SIG-M5 treated with dmso at 0.1 percent for 504 hours (cell line): ENCODE data around the gene FAM72D.
"Not testable (repeated sequence)": the region's sequence is repeated elsewhere in the genome, so short reads cannot be mapped to it uniquely, and the experiment has no call there.

Experiments used
- DNase-seq: peaks from one replicate; lab custom pipeline; 2025; ENCODE audit not compliant: unreplicated experiment; lab: John Stamatoyannopoulos, UW

FAM72D gene

GRCh38 chr1:145095284-145096057 lies at the start of gene FAM72D, which contains the start of gene SRGAP2B:
TSS of gene FAM72D (plus strand) at chr1:145095974. CDS start at chr1:145096848, 874 bp downstream.
TSS of gene SRGAP2B (minus strand) at chr1:145095328. CDS start at chr1:145092901, 2,427 bp downstream.
- DNase-seq: not testable (repeated sequence)

DNA sequence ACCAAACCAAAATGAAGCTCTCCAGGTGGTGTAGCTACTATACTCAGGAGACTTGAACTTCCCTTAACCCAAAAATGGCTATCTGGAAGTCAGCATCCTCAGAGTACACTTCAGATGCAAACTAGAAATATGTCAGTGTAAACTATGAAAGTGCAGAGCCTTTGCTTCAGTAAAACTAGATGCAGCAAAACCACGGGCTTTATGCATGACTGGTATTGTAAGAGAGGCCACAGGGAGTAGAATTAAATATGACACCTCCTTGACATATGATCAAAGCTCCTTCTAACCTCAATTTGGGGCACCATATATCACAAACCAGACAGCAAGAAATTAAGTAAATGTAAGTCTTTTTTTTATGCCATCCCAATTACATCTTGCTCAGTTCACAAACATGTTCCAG lies 48.2 kb upstream of the FAM72D start:
- not testable (repeated sequence) for DNase-seq

- DNase-seq: not testable (repeated sequence)
Measured at GRCh38 chr1:145048181-145048856, 47.5 kb upstream of the FAM72D start.

DNA sequence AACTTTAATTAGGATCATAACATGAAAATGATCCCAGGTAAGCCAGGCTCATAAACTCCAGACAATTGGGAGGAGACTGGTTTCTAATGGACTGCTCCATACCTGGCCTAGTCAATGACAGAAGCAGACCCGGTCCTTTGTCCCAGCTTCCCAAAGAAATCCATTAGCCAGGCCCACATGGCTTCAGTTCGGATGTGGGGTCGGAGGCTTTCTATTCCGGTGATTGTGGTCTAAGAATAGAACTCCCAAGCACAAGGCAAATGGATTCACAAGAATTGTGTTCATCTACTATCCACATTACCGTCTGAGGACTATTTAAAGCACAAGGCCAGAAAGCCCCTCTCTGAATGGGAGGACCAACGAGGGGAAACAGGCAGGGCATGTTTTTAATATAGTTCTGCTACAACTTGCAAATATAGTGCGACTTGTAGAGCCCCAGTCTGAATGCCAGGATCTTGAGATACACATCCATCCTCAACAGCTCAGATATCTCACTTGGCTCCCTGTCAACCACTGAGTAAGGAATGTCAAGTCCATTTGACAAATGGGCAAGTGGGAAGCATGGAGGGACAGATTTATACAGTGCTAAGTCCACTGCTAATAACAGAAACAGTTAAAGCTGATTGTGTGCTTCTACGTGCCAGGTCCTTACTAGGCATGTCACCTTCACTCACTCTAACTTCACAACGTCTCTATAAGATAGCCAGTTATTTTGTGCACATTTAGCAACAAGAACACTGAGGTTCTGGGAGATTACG lies 43.6 kb upstream of the FAM72D start:
- not testable (repeated sequence) for DNase-seq

GRCh38 chr1:145053428-145053827 lies 42.3 kb upstream of the FAM72D start:
- DNase-seq: not testable (repeated sequence)

- not testable (repeated sequence) for DNase-seq
Measured at GRCh38 chr1:145055217-145055760, 40.5 kb upstream of the FAM72D start.

DNA sequence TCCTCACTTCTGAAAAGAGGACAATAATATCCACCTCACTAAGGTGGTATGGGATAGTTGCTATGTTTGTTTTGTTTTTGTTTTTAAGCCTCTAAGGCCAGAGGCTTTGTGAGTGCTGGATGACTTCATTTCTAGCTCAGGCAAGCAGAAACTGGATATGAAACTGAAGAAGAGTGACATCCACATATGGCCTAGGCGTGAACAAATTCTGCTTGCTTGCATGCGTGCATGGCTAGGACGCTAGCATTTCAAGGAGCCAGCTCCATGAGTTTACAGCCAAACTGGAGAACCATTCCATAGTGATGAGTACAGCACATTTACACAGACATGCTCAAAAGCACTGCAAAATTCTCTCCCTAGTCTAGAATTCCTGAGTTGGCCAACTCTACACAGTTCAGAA lies 37.6 kb upstream of the FAM72D start:
- DNase-seq: not testable (repeated sequence)

- DNase-seq: not testable (repeated sequence)
Measured at GRCh38 chr1:145063285-145063684, 32.5 kb upstream of the FAM72D start.

DNA sequence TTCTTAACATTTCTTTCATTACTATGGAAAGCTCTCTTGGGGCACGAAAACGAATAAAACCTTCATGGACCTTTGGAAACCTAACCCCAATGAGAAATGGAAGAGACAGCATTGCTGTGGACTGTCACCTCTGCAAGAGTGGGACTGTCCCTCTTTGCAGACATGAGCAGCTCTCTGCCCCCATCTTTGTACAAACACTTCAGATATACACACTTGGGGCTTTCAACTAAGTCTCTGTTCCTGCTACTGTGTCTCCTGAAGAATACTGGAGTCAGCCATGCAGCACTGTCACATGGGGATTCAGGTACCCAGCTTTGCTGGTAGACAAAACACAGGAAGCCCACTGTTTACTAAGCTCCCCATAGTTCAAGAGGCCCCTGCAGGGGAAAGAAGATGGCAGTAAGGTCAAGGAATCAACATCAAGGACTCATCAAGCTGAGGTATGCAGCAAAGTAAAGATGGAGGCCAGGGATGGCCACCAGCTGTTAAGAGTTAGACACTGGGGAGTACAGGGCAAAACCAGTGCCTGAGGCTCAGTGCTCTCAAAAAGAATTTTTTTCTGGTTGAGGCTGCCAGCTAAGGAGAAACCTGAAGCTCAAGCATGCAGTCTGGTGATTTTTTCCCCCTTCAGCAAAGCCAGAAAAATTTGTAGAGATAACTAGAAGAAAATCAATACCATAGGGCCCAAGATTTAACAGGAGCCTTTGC lies 31.7 kb upstream of the FAM72D start:
- DNase-seq: not testable (repeated sequence)

GRCh38 chr1:145065194-145065826 lies 30.5 kb upstream of the FAM72D start:
- not testable (repeated sequence) for DNase-seq

- DNase-seq: not testable (repeated sequence)
Measured at GRCh38 chr1:145066486-145066885, 29.3 kb upstream of the FAM72D start.

DNA sequence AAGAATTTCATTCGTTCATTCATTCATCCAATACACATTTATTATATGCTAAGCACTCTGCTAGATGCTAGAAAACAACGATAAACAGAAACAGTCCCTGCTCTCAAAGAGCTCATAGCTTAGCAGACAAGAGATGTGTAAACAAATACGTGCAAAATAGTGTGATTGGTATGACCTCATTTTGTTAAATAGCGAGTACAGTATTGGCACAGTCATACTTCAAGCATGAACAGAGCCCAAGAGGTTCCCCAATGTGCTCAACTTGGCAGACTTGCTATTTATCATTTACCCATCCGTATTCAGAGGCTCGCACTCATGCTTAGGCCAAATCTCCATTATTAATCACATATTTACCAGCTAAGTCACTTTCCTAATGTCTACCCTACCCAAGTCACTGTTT lies 24.2 kb upstream of the FAM72D start:
- DNase-seq: not testable (repeated sequence)

DNA sequence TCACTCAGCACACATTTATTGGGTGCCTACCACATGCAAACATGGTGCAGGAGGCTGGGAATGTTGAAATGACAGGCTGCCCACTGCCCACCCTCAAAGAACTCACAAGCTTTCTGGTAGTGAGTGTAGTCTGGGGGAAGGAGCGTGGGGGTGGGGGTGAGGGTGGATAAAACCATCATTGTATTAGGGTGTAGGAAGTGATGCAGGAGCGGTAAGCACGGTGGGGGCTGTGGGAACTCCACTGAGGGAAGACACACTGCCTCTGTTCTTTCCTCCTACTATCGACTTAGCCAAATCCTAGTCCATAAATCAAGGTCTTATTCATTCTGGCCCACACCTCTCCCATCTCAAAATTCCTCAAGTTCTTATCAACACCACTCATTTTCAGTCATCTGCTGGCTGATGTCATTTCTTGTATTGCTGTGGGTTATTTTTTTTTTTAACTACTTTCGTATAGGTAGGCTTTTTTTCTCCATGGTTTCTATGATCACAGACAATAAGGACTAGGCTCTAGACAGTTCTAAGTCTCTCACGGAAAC lies 21.7 kb upstream of the FAM72D start:
- not testable (repeated sequence) for DNase-seq

DNA sequence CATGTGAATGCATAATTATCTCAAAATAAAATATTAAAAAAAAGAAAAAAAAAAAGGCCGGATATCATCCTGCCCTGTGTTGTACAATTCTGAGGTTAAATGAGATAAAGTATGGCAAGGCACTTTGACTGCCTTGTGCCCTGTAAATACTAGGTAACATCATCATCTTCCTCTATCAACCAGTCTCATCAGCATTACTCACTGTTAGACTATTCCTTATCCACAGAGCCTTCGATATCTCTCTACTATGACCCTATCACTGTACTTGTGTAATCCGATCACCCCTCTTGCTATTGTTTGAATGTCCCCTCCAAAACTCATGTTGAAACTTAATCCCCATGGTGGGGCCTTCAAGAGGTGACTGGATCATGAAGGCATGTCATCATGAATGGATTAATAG lies 18.9 kb upstream of the FAM72D start:
- not testable (repeated sequence) for DNase-seq

DNA sequence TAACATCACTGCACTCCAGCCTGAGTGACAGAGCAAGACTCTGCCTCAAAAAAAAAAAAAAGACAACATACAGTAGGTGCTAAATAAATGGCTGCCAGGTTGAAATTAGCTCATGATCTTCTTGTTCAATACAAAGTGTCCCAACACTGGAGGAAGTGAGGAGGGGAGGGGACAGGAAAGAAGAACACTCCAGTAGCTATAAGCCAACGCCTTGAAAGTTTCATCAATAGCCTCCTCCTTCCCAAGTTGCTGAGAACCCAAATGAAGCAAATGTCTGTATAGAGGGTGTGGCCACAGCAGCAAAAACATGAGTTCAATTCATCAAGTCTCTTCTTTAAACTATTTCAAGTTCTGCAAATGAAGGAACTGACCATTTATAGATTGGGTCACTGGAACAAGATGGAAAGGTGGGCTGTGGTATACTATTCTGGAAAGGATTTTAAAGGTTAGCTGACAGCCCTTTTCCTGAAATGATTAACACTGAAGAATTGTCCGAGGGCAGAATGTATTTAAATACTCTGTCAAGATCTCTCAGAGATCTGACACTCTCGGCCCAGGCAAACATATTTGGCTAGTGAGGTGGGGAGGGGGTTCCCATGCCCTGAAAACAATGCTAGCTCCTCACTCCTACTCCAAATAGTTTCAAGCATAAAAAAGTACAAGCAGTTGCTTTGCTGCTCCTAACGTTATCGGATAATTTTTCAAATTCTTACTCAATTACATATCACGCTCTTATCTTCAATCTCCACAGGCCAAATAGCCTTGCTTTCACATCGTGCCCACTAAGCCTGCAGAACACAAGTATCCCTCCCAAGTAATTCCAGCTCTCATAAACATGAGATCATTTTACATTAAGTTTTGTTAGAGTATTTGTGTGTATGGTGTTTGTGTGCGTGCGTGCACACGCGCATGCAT lies 17.6 kb upstream of the FAM72D start:
- not testable (repeated sequence) for DNase-seq

DNA sequence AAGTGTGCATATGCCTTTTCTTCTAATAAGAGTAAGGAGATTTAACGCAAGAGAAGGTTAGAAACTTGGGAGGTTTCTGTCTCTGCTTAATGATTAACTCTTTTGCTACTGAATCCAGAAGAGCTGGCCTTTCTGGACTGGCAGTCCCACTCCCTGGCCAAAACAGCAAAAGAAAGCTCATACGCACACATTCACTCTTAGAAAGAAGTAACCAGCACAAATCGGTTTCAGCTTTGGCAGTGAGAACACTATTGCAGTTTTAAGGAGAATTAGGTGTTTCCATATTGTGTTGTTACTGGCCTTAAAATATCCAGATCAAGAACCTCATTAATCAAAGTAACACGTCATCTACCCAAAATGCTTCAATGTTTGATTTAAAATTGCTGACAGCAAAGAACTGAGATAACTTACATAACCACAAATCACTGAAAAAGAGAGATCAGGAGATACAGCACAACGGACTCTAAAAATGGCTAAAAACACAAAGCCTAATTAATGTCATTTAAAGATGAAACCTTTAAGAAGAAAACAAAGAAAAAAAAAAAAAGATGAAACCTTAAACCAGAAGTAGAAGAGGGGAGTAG lies 16.9 kb upstream of the FAM72D start:
- DNase-seq: not testable (repeated sequence)

- DNase-seq: not testable (repeated sequence)
Measured at GRCh38 chr1:145079737-145080136, 16.0 kb upstream of the FAM72D start.

DNA sequence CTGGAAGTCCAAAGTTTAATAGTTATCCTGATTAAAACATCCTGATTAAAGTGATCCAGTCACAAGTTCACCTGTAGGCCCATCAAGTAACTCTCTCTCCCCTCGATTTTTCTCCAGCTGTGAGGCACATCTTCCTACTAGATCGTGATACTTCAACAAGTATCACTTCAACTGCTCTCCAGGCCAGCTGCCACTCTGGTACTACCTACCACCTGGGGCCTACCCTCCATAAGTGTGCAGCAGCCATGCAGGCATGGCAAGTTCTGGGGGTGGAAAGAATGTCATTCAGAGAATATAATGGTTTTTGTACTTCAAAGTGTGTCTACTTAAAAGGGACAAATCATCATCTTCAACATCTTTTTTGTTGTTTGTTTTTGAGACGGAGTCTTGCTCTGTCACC lies 15.6 kb upstream of the FAM72D start:
- not testable (repeated sequence) for DNase-seq
